HL-60 (cell line): ENCODE results near the gene FSTL4.

Experiments used
- DNase-seq, 2 experiments: peaks; one replicate each; pipeline ENCODE4 v3.0.0-alpha.2; 2010 to 2020; ENCODE audit warnings: low read depth in 1 of 2, low spot score in 1 of 2
- H3K27ac ChIP-seq: fragments of 250-450 bp; sonication (Bioruptor Pico); replicated peaks from 2 replicates; pipeline ENCODE4 v1.5.1; 2020; ENCODE audit warnings: mild to moderate bottlenecking, moderate library complexity
- H3K27me3 ChIP-seq: fragments of 250-450 bp; sonication (Bioruptor Pico); 2 replicates; pipeline ENCODE4 v1.5.1; 2021; ENCODE audit warnings: mild to moderate bottlenecking, moderate library complexity; ENCODE audit not compliant: insufficient read depth, poor library complexity, severe bottlenecking
- H3K4me3 ChIP-seq: replicated peaks from 2 replicates; pipeline ENCODE4 v1.5.1; 2011; ENCODE audit warnings: mild to moderate bottlenecking, control low read depth, low read length; ENCODE audit not compliant: insufficient read depth
- CTCF ChIP-seq: IDR thresholded peaks from one replicate; pipeline ENCODE4 v1.5.1; 2011; ENCODE audit warnings: low read length, control low read depth, inconsistent platforms; ENCODE audit not compliant: insufficient read depth
- GABPA ChIP-seq: IDR thresholded peaks from 2 replicates; pipeline ENCODE4 v1.6.1; 2012; ENCODE audit warnings: low read depth
- POLR2AphosphoS5 ChIP-seq: IDR thresholded peaks from 2 replicates; pipeline ENCODE4 v1.6.1; 2012; ENCODE audit warnings: low read depth
- REST ChIP-seq: IDR thresholded peaks from 2 replicates; pipeline ENCODE4 v1.6.1; 2012; ENCODE audit warnings: low read depth; ENCODE audit not compliant: insufficient replicate concordance
- SPI1 ChIP-seq: IDR thresholded peaks from 2 replicates; pipeline ENCODE4 v1.6.1; 2012; ENCODE audit warnings: low read depth, mild to moderate bottlenecking, borderline replicate concordance

Gene FSTL4

GRCh38 chr5:133644000-133644865 is 31.9 kb upstream of the FSTL4 start:
- Histone ChIP-seq H3K4me3 (no peak overlapping the region), H3K27ac (no peak overlapping the region), H3K27me3 (no peaks in the 10 kb centered on the region)
- DNase-seq, result no peak
- TF ChIP-seq CTCF (no peak), SPI1 (no peak), REST (no peak), POLR2AphosphoS5 (no peak), GABPA (no peak)

- Histone ChIP-seq H3K27ac (no peak overlapping the region), H3K4me3 (no peak overlapping the region), H3K27me3 (no peaks in the 10 kb centered on the region)
- TF ChIP-seq GABPA, result no peak
- TF ChIP-seq REST, result no peak
- no peak for TF ChIP-seq CTCF
- TF ChIP-seq POLR2AphosphoS5, result no peak
- TF ChIP-seq SPI1, result no peak
- no peak for DNase-seq
Observed at GRCh38 chr5:133643365-133643764, 31.0 kb upstream of the FSTL4 start.

- TF ChIP-seq CTCF, result no peak
- TF ChIP-seq GABPA, result no peak
- TF ChIP-seq SPI1, result no peak
- no peak for TF ChIP-seq REST
- no peak for TF ChIP-seq POLR2AphosphoS5
- DNase-seq, result no peak
- Histone ChIP-seq H3K27ac (no peak overlapping the region), H3K27me3 (no peaks in the 10 kb centered on the region), H3K4me3 (no peak overlapping the region)
Observed at GRCh38 chr5:133642153-133642722, 29.9 kb upstream of the FSTL4 start.
